CD4-positive, alpha-beta T cell (primary cell): ENCODE data around the gene ABCF2. TPM values are rescaled to one million over a fixed set of nuclear protein-coding genes. Genes with fewer than 3 reads are reported as not detected.

Source experiments
- ATAC-seq: fragments of 200-7000 bp; cut with Tn5 transposase; one replicate; pipeline ENCODE4 v1.10.0; 2022; ENCODE audit warnings: mild to moderate bottlenecking; ENCODE audit not compliant: poor library complexity
- CTCF ChIA-PET: fragments of 350-600 bp; sonication (Branson Sonifier 250); formaldehyde crosslinking; loops from one replicate; lab custom pipeline; 2021; ENCODE audit warnings: antibody characterized with exemption, inconsistent platforms; lab: Charles Lee
- POLR2A ChIA-PET: fragments of 350-600 bp; sonication (Branson Sonifier 250); formaldehyde crosslinking; loops from one replicate; lab custom pipeline; 2021; ENCODE audit warnings: antibody characterized with exemption, inconsistent platforms; lab: Charles Lee
- DNase-seq, 14 experiments: peaks; one replicate each; pipeline ENCODE4 v3.0.0-alpha.2; 2013 to 2020; ENCODE audit warnings: mixed read lengths in 2 of 14
- H3K27ac ChIP-seq, 2 donors: one replicate each; pipeline versions ENCODE4 v1.5.1 to v1.7.0; 2013; ENCODE audit warnings: low read length in 2 of 2, low read depth in 1 of 2, mild to moderate bottlenecking in 1 of 2
- H3K27me3 ChIP-seq, 2 experiments: 1 replicate in 1 of 2; 2 replicates in 1 of 2; pipeline versions ENCODE4 v1.6.1 to v1.7.0; 2013; ENCODE audit warnings: low read length in 2 of 2, control low read depth in 1 of 2, mild to moderate bottlenecking in 1 of 2, moderate library complexity in 1 of 2; ENCODE audit not compliant: insufficient read depth in 2 of 2, control insufficient read depth in 1 of 2
- H3K36me3 ChIP-seq: one replicate; pipeline ENCODE4 v1.6.1; 2013; ENCODE audit warnings: low read length, control low read depth; ENCODE audit not compliant: insufficient read depth
- H3K4me1 ChIP-seq: one replicate; pipeline ENCODE4 v1.6.1; 2013; ENCODE audit warnings: low read length, control low read depth; ENCODE audit not compliant: insufficient read depth
- H3K4me3 ChIP-seq: one replicate; pipeline ENCODE4 v1.5.1; 2013; ENCODE audit warnings: mild to moderate bottlenecking, low read length, moderate library complexity
- H3K9me3 ChIP-seq, 2 experiments: 1 replicate in 1 of 2; 2 replicates in 1 of 2; pipeline versions ENCODE4 v1.6.1 to v1.7.0; 2013; ENCODE audit warnings: low read length in 2 of 2, mild to moderate bottlenecking in 2 of 2, control low read depth in 1 of 2, moderate library complexity in 1 of 2; ENCODE audit not compliant: control insufficient read depth in 1 of 2, insufficient read depth in 1 of 2
- H3K27ac Mint-ChIP-seq: one replicate; pipeline ENCODE4 v1.8.0; 2020; ENCODE audit warnings: mixed read lengths
- H3K27me3 Mint-ChIP-seq: one replicate; pipeline ENCODE4 v1.8.0; 2021; ENCODE audit warnings: mixed read lengths
- H3K36me3 Mint-ChIP-seq: one replicate; pipeline ENCODE4 v1.8.0; 2021; ENCODE audit warnings: low read depth, mixed read lengths
- H3K4me1 Mint-ChIP-seq: one replicate; pipeline ENCODE4 v1.8.0; 2021; ENCODE audit warnings: low read depth, mixed read lengths
- H3K4me3 Mint-ChIP-seq: one replicate; pipeline ENCODE4 v1.8.0; 2020; ENCODE audit warnings: mild to moderate bottlenecking, mixed read lengths
- H3K9me3 Mint-ChIP-seq: one replicate; pipeline ENCODE4 v1.8.0; 2020; ENCODE audit warnings: mixed read lengths
- CTCF ChIP-seq: fragments of 200-600 bp; IDR thresholded peaks from one replicate; pipeline ENCODE4 v1.8.0; 2022; ENCODE audit warnings: antibody characterized with exemption, mild to moderate bottlenecking
- intact Hi-C, 2 experiments: fragments of 100-400 bp; cut with DNase I in 1 of 2; cut with micrococcal nuclease in 1 of 2; formaldehyde crosslinking; loops; one replicate each; pipeline versions ENCODE4 v1.15.1 to v1.9.0; 2023 to 2025; cut with DNase I, micrococcal nuclease
- total RNA-seq, 174 experiments: library from RNA in 2 of 174; stranded (reverse) in 2 of 174; gene quantifications; one replicate each; pipeline ENCODE4 v1.2.3 and lab custom pipeline; 2021 to 2026

ABCF2 gene
- total RNA-seq, 2 experiments from 2014 or later, result 12.3 to 13.2 TPM

GRCh38 chr7:151172273-151173141 is 54.5 kb downstream of the ABCF2 start:
- Mint-ChIP-seq H3K4me1 (peaks cover 7% of the 10 kb centered on the region), H3K27ac (no peak overlapping the region), H3K27me3 (peaks cover 64% of the 10 kb centered on the region), H3K9me3 (no peaks in the 10 kb centered on the region), H3K36me3 (no peaks in the 10 kb centered on the region), H3K4me3 (no peak overlapping the region)
- H3K36me3 ChIP-seq, result no peaks in the 10 kb centered on the region
- no peak overlapping the region for H3K27ac ChIP-seq
- H3K27me3 ChIP-seq, result peaks cover 18 to 21% of the 10 kb centered on the region in 2 experiments
- ATAC-seq (peak; percentile 86), DNase-seq (peak; percentile 58 to 92 (median 75))
- H3K4me3 ChIP-seq, result no peak overlapping the region
- peaks cover 23% of the 10 kb centered on the region for H3K4me1 ChIP-seq
- TF ChIP-seq CTCF, result peak; percentile 100
- H3K9me3 ChIP-seq, result peaks cover 0 to 16% of the 10 kb centered on the region in 2 experiments
- CTCF ChIA-PET, result interaction anchor here (0.9 to 1.0 kb wide), 2 partner anchors 10 to 15 kb away, joined by 4 read pairs; no protein-coding TSS in a partner anchor
- POLR2A ChIA-PET, result no interaction called here
- intact Hi-C loops, result loop anchor here (1.0 to 10.0 kb wide), 3 partner anchors 48 to 888 kb away; no protein-coding TSS in a partner anchor

- intact Hi-C loops, result loop anchor here (2.0 to 10.0 kb wide), 3 partner anchors 76 to 134 kb away; partner anchors contain the start of gene SMARCD3 (in 2 of the 2)
- ChIA-PET CTCF (interaction anchor here (1.0 to 1.3 kb wide), 3 partner anchors 38 to 75 kb away, joined by 3 to 4 read pairs (median 3); no protein-coding TSS in a partner anchor), POLR2A (no interaction called here)
- no peaks in the 10 kb centered on the region for H3K9me3 Mint-ChIP-seq
- peak overlapping the region; percentile 80 for H3K4me3 Mint-ChIP-seq
- no peaks in the 10 kb centered on the region for H3K36me3 Mint-ChIP-seq
- no peaks in the 10 kb centered on the region for H3K36me3 ChIP-seq
- H3K4me1 Mint-ChIP-seq, result peaks cover 13% of the 10 kb centered on the region
- no peak overlapping the region for H3K27ac Mint-ChIP-seq
- peaks cover 27% of the 10 kb centered on the region for H3K4me1 ChIP-seq
- peaks cover 46% of the 10 kb centered on the region for H3K27me3 Mint-ChIP-seq
- ATAC-seq (no peak), DNase-seq (no peak)
- H3K27ac ChIP-seq, result no peak overlapping the region
- peaks cover 38 to 42% of the 10 kb centered on the region in 2 experiments for H3K27me3 ChIP-seq
- no peak for TF ChIP-seq CTCF
- H3K4me3 ChIP-seq, result no peak overlapping the region
- no peaks in the 10 kb centered on the region for H3K9me3 ChIP-seq
Observed at GRCh38 chr7:151168787-151169162, 58.2 kb downstream of the ABCF2 start.

- Mint-ChIP-seq H3K9me3 (no peaks in the 10 kb centered on the region), H3K4me1 (peaks cover 13% of the 10 kb centered on the region), H3K36me3 (no peaks in the 10 kb centered on the region), H3K27ac (no peak overlapping the region), H3K27me3 (peaks cover 41% of the 10 kb centered on the region), H3K4me3 (peak overlapping the region; percentile 80)
- peaks cover 26% of the 10 kb centered on the region for H3K4me1 ChIP-seq
- ATAC-seq (peak; percentile 73), DNase-seq (peak in 13 of 14 experiments; percentile 30 to 82 (median 56))
- peak; percentile 71 for TF ChIP-seq CTCF
- peak overlapping the region; percentile 20 for H3K4me3 ChIP-seq
- peaks cover 40 to 42% of the 10 kb centered on the region in 2 experiments for H3K27me3 ChIP-seq
- POLR2A ChIA-PET, result no interaction called here
- no peak overlapping the region for H3K27ac ChIP-seq
- no peaks in the 10 kb centered on the region for H3K36me3 ChIP-seq
- CTCF ChIA-PET, result interaction anchor here (0.6 to 1.4 kb wide), 5 partner anchors 11 to 76 kb away, joined by 3 to 4 read pairs (median 3); partner anchors contain the start of gene ABCF2
- intact Hi-C loops, result loop anchor here (2.0 to 10.0 kb wide), 3 partner anchors 77 to 135 kb away; partner anchors contain the start of gene SMARCD3 (in 2 of the 2)
- H3K9me3 ChIP-seq, result no peaks in the 10 kb centered on the region
Observed at GRCh38 chr7:151168003-151168786, 58.8 kb downstream of the ABCF2 start.
